Stimulated activated CD8-positive, alpha-beta memory T cell treated with anti-CD3 and anti-CD28 coated beads, Interleukin-4, amount 100 ng/mL, for 4 hours (primary cell): Measurements from ENCODE around the gene AKR1A1.
"Not testable (repeated sequence)": the region's sequence is repeated elsewhere in the genome, so short reads cannot be mapped to it uniquely, and the experiment has no call there.

Experiments used
- DNase-seq, 2 donors: peaks; one replicate each; pipeline ENCODE4 v3.0.0-alpha.2; 2020; ENCODE audit warnings: low read depth in 2 of 2, low spot score in 1 of 2

Gene AKR1A1

GRCh38 chr1:45569571-45569961, 18.9 kb downstream of the AKR1A1 start:
- no peak for DNase-seq

GRCh38 chr1:45569962-45570581, 19.4 kb downstream of the AKR1A1 start:
- peak; percentile 43 to 61 for DNase-seq

- no peak for DNase-seq
These were observed 20.0 kb downstream of the AKR1A1 start for GRCh38 chr1:45570631-45571030.

- no peak for DNase-seq
These were observed 22.7 kb downstream of the AKR1A1 start for GRCh38 chr1:45573231-45573804.

GRCh38 chr1:45574105-45574626, 23.5 kb downstream of the AKR1A1 start:
- DNase-seq: no peak

- peak; percentile 85 to 88 for DNase-seq
These were observed 32.6 kb downstream of the AKR1A1 start for GRCh38 chr1:45583264-45583665.

- peak; percentile 81 to 93 for DNase-seq
These were observed 33.2 kb downstream of the AKR1A1 start, which contains the start of gene NASP for GRCh38 chr1:45583666-45584350. Gene NASP, plus strand, starts transcription at chr1:45584041. Its CDS starts 106 bp downstream, at chr1:45584147.

- peak; percentile 56 to 70 for DNase-seq
These were observed 33.9 kb downstream of the AKR1A1 start for GRCh38 chr1:45584351-45585109.

GRCh38 chr1:45585110-45585426, 34.4 kb downstream of the AKR1A1 start:
- no peak for DNase-seq

GRCh38 chr1:45585496-45586075, 35.0 kb downstream of the AKR1A1 start:
- no peak for DNase-seq

GRCh38 chr1:45586769-45587168, 36.1 kb downstream of the AKR1A1 start:
- DNase-seq: no peak

- no peak for DNase-seq
These were observed 39.2 kb downstream of the AKR1A1 start for GRCh38 chr1:45589861-45590260.

- DNase-seq: no peak
These were observed 43.8 kb downstream of the AKR1A1 start for GRCh38 chr1:45594412-45594811.

GRCh38 chr1:45596765-45597164, 46.1 kb downstream of the AKR1A1 start:
- DNase-seq: not testable (repeated sequence)

GRCh38 chr1:45604239-45604638, 53.6 kb downstream of the AKR1A1 start:
- no peak for DNase-seq

GRCh38 chr1:45607404-45608074, 56.9 kb downstream of the AKR1A1 start:
- no peak for DNase-seq

- no peak for DNase-seq
These were observed 57.8 kb downstream of the AKR1A1 start for GRCh38 chr1:45608175-45609156.

- DNase-seq: no peak
These were observed 60.1 kb downstream of the AKR1A1 start for GRCh38 chr1:45610589-45611226.
